Measurements from ENCODE around the gene PDE11A.
"Not testable (repeated sequence)": the region's sequence is repeated elsewhere in the genome, so short reads cannot be mapped to it uniquely, and the experiment has no call there.

Gene PDE11A

GRCh38 chr2:177881921-177882320, 190.7 kb downstream of the PDE11A start:
- no peak for DNase-seq

GRCh38 chr2:177881008-177881747, 191.4 kb downstream of the PDE11A start:
- no peak for DNase-seq

DNA sequence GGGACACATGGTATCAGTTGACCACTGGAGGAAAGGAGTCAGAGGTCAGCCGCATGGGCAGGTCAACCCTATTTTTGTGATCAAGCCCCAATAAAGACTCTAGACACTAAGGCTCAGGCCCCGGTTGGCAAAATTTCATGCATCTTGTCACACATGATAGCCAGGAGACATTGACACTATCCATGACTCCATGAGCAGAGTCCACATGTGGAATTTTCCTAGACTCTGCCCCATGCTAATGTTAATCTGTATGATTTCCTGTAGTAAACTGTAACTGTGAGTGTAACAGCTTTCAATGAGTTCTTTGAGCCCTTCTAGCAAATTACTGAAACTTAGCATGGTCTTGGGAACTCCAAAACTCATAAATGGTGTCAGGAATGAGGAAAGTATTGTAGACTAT, 192.3 kb downstream of the PDE11A start:
- DNase-seq, result no peak

- no peak for DNase-seq
Observed at GRCh38 chr2:177876950-177877349, 195.6 kb downstream of the PDE11A start.

GRCh38 chr2:177874686-177875085, 197.9 kb downstream of the PDE11A start:
- DNase-seq, result no peak

- no peak for DNase-seq
Observed at GRCh38 chr2:177873915-177874314, 198.7 kb downstream of the PDE11A start.

DNA sequence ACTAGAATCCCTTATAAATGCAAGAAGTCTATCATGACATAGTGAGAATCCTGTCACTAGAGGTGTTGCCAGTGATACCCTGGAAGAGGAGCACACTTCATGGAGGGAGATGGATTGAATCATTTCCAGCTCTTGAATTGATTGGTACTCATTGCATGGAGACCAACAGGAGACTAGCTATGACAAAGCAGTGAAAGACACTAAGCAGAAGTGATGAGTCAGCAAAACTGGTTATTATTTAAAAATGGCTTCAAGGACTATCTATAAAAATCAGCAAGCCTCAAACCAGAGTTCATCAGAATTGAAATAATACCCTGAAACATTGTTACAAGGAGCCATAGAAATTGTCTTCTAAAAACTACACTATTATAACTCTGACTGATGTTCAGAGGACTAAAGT, 200.3 kb downstream of the PDE11A start:
- no peak for DNase-seq

DNA sequence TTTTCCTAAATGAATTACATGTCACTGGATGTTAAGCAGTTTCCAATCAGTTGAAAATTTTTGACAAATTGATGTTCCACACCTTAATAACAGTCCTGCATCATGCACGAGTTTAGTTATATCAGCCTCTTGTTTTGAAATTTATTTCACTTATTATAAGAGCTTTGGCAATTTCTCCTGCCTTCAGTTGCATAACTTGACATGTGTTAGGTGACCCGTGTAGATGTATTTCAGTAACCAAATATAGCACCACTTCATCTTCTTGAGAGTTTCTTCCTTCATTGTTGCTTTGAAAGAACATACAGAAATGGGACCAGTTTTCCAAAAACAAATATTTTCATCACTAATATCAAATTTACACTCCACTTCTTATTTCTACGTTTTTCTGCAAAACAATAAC, 202.7 kb downstream of the PDE11A start:
- no peak for DNase-seq

DNA sequence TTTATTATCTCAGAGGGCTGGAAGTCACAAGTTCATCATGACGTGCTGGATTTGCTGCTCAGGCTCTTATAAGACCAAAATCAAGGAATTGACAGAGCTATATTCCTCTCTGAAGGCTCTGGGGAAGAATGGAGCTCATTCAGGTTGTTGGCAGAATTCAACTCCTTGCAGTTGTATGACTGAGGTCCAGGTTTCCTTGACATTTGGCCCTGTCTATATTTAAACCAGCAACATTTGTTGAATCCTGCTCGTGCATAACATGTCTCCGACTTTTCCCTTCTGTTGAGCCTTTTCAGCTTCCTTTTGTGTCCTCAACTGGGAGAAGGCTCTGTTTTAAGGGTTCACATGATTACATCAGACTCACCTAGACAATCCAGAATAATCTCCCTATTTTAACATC, 203.4 kb downstream of the PDE11A start:
- no peak for DNase-seq

DNA sequence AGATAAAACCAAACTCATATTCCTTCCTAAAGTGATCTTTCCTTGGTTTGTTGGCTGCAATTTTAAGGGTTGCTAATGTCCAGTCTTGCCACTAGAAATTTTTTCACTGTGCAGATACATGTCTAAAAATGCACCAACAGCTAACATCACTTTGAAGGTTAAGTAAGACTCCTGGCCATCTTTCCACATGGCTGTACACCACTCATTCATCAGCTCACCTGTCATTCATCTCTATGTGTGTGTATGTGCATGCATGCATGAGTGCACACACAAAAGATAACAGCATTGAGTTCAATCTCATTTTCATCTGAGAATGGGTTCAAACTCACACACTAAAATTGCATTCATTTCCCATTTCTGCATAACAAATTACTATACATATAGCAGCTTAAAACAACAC, 203.8 kb downstream of the PDE11A start:
- DNase-seq, result no peak

DNA sequence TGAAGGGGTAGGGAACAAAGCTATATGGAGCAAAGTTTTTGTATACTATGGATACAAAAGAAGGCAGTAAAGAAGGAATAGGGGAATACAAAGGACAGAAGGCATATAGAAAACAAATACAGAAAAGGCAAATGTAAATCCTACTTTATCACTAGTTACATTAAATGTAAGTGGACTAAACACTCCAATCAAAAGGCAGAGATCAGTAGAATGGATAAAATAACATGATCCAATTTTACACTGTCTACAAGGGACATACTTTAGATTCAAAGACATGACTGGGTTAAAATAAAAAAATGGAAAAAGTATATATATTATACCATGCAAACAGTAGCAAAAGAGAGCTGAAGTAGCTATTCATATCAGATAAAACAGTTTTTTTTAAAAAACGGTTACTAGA, 215.0 kb downstream of the PDE11A start:
- no peak for DNase-seq

GRCh38 chr2:177852389-177852788, 220.2 kb downstream of the PDE11A start:
- DNase-seq, result no peak

DNA sequence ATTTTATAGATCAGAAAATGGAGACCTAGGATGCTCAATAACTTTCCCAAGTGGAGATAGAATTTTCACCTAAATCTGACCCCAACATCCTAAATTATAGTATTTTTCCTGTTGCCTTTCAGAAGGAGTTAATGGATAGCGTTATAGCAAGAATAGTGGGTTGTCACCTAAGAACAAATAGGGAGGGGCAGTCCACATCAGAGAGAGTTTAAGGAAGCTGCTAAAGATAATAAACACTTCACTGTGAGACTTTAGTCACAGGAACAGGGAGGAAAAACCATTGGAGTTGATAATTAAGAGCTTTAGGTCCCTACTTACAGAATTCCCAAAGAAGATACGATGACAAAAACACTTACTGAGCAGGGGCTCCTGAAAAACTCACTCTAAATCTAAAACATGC, 229.4 kb downstream of the PDE11A start:
- no peak for DNase-seq

DNA sequence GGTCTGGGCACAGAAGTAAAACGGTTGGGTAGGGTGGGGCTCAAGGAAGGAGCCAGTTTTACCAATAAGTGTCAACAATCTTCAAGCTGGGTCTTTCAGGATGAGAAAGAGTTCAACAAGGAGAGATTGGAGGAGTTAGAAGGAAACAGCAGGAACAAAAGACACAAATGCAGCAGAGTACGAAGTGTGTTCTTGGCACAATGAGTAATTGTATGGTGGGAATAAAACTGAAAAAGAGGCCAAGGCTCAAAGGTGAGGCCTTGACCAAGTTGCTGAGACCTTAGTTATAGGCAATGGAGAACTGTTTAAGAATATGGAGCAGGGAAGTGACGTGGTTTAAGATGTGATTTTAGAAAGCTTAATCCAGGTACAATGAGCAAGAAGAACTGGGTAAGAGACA, 230.3 kb downstream of the PDE11A start:
- DNase-seq, result no peak

DNA sequence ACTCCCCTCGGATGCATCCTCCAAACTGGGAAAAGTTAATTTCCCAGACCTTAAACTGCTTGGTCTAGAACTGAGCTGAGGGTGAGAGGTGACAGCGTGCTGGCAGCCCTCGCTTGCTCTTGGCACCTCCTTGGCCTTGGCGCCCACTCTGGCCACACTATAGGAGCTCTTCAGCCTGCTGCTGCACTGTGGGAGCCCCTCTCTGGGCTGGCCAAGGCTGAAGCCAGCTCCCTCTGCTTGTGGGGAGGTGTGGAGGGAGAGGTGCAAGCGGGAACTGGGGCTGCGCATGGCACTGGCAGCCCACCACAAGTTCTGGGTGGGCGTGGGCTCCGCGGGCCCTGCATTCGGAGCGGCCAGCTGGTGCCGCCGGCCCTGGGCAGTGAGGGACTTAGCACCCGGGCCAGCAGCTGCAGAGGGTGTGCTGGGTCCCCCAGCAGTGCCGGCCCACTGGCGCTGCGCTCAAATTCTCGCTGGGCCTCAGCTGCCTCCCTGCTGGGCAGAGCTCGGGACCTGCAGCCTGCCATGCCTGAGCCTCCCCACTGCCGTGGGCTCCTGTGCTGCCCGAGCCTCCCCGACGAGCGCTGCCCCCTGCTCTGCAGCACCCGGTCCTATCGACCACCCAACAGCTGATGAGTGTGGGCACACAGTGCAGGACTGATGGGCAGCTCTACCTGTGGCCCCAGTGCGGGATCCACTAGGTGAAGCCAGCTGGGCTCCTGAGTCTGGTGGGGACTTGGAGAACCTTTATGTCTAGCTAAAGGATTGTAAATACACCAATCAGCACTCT, 237.0 kb downstream of the PDE11A start:
- DNase-seq, result not testable (repeated sequence)

DNA sequence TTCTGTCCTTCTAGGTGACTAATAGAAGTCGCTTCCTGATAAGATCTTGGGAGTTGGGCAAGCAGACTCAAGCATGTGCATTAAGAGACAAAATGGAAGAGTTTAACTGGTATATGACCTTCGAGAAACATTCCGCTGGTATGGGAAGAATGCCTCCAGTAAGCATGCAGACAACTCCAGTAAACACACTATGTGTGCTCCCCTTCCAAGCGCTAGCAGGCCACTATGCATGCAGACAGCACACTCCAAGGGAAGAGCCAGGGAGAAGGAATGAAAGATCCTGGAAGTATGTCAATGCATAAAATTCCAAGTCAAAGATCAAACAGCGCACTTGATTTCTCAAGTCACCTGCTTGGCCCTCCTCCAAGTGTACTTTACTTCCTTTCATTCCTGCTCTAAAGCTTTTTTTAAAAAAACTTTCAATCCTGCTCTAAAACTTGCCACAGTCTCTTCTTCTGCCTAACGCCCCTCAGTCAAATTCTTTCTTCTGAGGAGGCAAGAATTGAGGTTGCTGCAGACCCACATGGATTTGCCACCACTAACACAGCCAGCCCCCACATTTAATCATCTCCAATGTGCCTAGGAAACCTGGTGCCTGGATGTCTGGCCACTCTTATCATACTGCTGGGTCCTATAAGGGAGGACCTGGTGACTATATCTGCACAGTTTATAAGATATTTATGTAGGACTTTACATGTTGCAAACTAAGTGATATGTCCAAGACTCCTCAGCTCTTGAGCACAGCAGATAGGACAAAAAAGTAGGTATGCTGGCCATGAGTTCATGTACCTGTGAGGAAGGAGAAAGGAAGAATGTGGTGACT, 239.8 kb downstream of the PDE11A start:
- DNase-seq, result no peak

DNA sequence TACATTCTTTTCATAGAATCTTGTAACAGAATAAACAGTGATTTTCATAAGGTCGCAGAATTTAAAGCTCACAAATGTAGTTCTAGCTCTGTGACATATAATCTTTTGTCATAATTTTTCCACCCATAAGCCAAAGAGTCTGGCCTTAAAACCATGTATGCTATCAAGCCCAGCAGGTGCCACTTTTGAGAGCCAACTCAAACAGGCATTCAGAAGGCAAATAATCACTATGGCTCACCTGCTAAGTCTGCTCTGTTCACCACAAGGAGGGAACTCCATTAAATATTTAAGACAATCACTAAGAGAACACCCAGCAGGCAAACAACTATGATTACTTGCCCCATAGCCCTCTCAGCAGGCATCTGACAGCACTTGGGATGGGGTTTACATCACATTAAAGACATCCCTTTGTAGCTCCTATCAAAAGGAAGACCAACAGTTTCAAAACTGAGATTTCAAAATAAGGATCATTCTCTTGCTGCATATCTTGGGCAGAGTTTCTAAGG, 241.6 kb downstream of the PDE11A start:
- DNase-seq, result no peak

DNA sequence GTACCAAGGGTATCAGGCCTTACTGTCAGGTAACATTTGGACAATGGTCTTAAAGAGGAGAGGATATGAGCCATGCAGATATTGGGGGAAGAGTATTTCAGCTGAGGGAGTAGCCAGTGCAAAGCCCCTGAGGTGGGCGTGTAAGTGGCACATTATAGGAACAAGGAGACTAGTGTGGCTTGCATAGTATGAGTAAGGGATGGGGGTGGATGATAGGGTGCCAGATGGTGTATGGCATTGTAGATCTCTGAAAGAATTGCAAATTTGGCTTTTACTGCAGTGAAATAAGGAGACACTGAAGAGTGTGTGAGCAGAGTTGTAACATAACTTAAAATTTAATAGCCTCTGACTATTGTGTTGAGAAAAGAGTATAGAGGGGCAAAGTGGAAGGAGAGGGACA, 244.0 kb downstream of the PDE11A start:
- no peak for DNase-seq

DNA sequence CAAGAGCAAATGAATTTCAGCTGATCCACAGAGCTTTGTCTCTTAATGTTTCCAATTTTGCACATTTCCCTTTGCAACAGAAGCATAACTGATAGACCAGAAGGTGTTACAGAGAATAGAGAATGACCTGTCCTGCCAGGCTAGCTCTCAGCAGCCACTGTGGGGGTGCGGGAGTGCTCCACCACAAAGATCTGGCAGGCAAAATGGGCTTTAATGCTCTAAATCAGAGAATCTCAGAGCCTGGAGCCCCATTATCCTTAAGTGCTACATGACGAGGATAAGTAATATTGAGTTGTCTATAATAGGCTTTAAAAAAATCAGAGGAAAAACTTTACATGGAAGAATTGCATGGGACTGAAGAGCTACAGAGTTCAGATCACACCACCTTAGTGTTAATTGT, 245.7 kb downstream of the PDE11A start:
- no peak for DNase-seq

DNA sequence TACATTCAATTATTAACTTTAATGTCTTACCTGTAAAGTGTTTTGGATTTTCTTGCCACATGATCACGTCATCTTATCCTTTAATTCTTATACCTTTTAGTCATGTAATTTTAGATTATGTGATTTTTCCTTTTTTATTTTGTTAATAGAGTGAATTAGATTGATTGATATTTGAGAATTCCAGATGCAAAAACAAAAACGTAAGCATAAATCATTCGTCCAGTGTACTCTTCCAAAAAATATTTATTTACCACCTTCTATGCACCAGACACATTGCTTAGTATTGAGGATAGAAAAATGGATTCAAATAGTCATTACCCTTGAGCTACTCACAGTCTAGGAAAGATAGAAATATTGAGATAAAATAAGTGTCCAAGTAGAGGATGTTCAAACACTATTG, 249.6 kb downstream of the PDE11A start:
- no peak for DNase-seq

DNA sequence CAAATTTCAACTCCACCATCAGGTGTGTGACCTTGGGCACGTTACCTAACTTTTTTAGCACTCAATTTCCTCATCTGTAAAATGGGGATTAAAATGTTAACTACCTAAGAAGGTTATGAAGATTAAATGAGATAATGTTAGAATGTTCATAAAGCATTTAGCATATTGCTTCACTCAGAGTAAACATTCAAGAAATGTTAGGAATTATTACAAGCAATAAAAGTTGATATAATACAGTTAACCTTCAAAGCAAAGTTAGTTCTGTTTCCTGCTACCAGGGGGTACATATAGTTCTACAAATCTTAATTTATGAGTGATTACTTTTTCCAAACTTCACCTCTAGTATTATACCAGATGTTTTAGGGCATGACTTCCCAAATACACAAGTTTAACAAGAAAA, 254.2 kb downstream of the PDE11A start:
- no peak for DNase-seq

DNA sequence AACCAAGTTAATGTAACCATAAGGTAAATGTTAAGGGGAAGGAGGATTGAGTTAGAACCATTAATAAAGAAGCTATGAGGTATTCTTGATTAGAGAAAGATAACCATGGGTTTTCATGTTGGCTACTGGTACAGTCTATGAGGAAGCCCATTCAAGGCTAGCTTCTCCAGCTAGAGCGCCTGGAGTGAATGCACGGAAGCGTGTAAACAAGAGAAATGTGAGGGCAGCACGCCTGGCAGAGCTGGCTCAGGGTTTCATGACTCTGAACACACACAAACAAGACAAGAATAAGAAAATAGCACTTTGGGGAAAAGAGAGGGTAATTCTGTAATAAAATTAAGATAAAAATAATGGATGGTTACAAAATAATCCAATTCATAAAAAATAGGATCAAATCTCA, 255.3 kb downstream of the PDE11A start:
- DNase-seq, result no peak

- DNase-seq, result no peak
Observed at GRCh38 chr2:177816766-177817165, 255.8 kb downstream of the PDE11A start.
